ENCODE measurements around the gene EFNA3. TPM values are rescaled to one million over a fixed set of nuclear protein-coding genes. Genes with fewer than 3 reads are reported as not detected.

The EFNA3 gene
- polyA plus RNA-seq, 3 donors = 0.45 to 1.7 (median 0.92) TPM

GRCh38 chr1:155030243-155030795 lies 48.3 kb upstream of the EFNA3 start:
- intact Hi-C loops (cut with micrococcal nuclease) = no loop called here

GRCh38 chr1:155030899-155031298 lies 47.7 kb upstream of the EFNA3 start:
- Histone ChIP-seq H3K9ac (ENCODE audit: insufficient read depth, low read length, poor library complexity, severe bottlenecking) (no peak overlapping the region), H3K27ac (ENCODE audit: low read depth in 1 of 2, low read length in 2 of 2) (no peak overlapping the region), H3K79me2 (ENCODE audit: insufficient read depth, low read length) (no peaks in the 10 kb centered on the region), H3K36me3 (replicated peaks in 1 of 2; ENCODE audit: control insufficient read depth in 1 of 2, insufficient read depth in 2 of 2, low read length in 2 of 2) (no peaks in the 10 kb centered on the region), H3K4me1 (ENCODE audit: control insufficient read depth in 1 of 2, insufficient read depth in 2 of 2, low read length in 2 of 2) (peaks cover 16 to 19% of the 10 kb centered on the region in 2 donors), H3K27me3 (ENCODE audit: control insufficient read depth in 2 of 2, insufficient read depth in 2 of 2, low read length in 2 of 2) (no peaks in the 10 kb centered on the region), H4K20me1 (ENCODE audit: insufficient read depth, low read length) (no peaks in the 10 kb centered on the region), H2AFZ (ENCODE audit: insufficient read depth, low read depth, low read length, poor library complexity, severe bottlenecking) (no peak overlapping the region), H3K9me3 (replicated peaks in 1 of 2; ENCODE audit: control insufficient read depth in 1 of 2, insufficient read depth in 1 of 2, low read length in 2 of 2) (no peaks in the 10 kb centered on the region), H3K4me3 (replicated peaks in 1 of 3; ENCODE audit: low read depth in 2 of 3, low read length in 3 of 3) (no peak overlapping the region), H3K4me2 (replicated peaks; ENCODE audit: extremely low read depth, low read length, poor library complexity, severe bottlenecking) (no peak overlapping the region)
- TF ChIP-seq CTCF (IDR thresholded peaks at IDR 0.05) = no peak
- Mint-ChIP-seq H3K27me3 (ENCODE audit: low read depth in 3 of 3) (peaks cover 3 to 9% (median 3%) of the 10 kb centered on the region in 3 donors), H3K4me1 (peaks cover 20% of the 10 kb centered on the region), H3K27ac (no peak overlapping the region), H3K9me3 (peaks cover 0 to 1% (median 0%) of the 10 kb centered on the region in 7 donors), H3K4me3 (no peak overlapping the region), H3K36me3 (peaks cover 0 to 3% of the 10 kb centered on the region in 2 donors)
- DNase-seq = no peak
- intact Hi-C loops (cut with micrococcal nuclease) = no loop called here
- 91% methylated on average over 10 of the region's 11 CpGs for WGBS (ENCODE audit: insufficient coverage)

More at GRCh38 chr1:155030243-155030795, 48.3 kb upstream of the EFNA3 start:
- Histone ChIP-seq H3K9ac (ENCODE audit: insufficient read depth, low read length, poor library complexity, severe bottlenecking) (no peak overlapping the region), H3K4me2 (replicated peaks; ENCODE audit: extremely low read depth, low read length, poor library complexity, severe bottlenecking) (no peak overlapping the region), H3K4me1 (ENCODE audit: control insufficient read depth in 1 of 2, insufficient read depth in 2 of 2, low read length in 2 of 2) (peaks cover 13 to 14% of the 10 kb centered on the region in 2 donors), H3K27me3 (ENCODE audit: control insufficient read depth in 2 of 2, insufficient read depth in 2 of 2, low read length in 2 of 2) (no peaks in the 10 kb centered on the region), H4K20me1 (ENCODE audit: insufficient read depth, low read length) (no peaks in the 10 kb centered on the region), H2AFZ (ENCODE audit: insufficient read depth, low read depth, low read length, poor library complexity, severe bottlenecking) (no peak overlapping the region), H3K36me3 (replicated peaks in 1 of 2; ENCODE audit: control insufficient read depth in 1 of 2, insufficient read depth in 2 of 2, low read length in 2 of 2) (no peaks in the 10 kb centered on the region), H3K9me3 (replicated peaks in 1 of 2; ENCODE audit: control insufficient read depth in 1 of 2, insufficient read depth in 1 of 2, low read length in 2 of 2) (no peaks in the 10 kb centered on the region), H3K4me3 (replicated peaks in 1 of 3; ENCODE audit: low read depth in 2 of 3, low read length in 3 of 3) (no peak overlapping the region), H3K27ac (ENCODE audit: low read depth in 1 of 2, low read length in 2 of 2) (no peak overlapping the region), H3K79me2 (ENCODE audit: insufficient read depth, low read length) (no peaks in the 10 kb centered on the region)
- Mint-ChIP-seq H3K36me3 (peaks cover 0 to 3% of the 10 kb centered on the region in 2 donors), H3K9me3 (peaks cover 0 to 1% (median 0%) of the 10 kb centered on the region in 7 donors), H3K27me3 (ENCODE audit: low read depth in 3 of 3) (peaks cover 3 to 9% (median 3%) of the 10 kb centered on the region in 3 donors), H3K27ac (no peak overlapping the region), H3K4me3 (no peak overlapping the region), H3K4me1 (peaks cover 17% of the 10 kb centered on the region)
- TF ChIP-seq CTCF (IDR thresholded peaks at IDR 0.05) = no peak
- no peak for DNase-seq
- 84% methylated on average over 15 of the region's 15 CpGs for WGBS (ENCODE audit: insufficient coverage)

Measured in CD14-positive monocyte (primary cell).